CD14-positive monocyte (primary cell): ENCODE measurements around the gene DAB2IP. TPM values are rescaled to one million over a fixed set of nuclear protein-coding genes. Genes with fewer than 3 reads are reported as not detected.

ENCODE experiments used
- DNase-seq, 3 donors: peaks; one replicate each; pipeline ENCODE4 v3.0.0-alpha.2; 2011 to 2022
- H2AFZ ChIP-seq: 2 replicates; pipeline ENCODE4 v1.6.0; 2012; ENCODE audit warnings: mild to moderate bottlenecking, low read depth, low read length, inconsistent platforms; ENCODE audit not compliant: insufficient read depth, poor library complexity, severe bottlenecking
- H3K27ac ChIP-seq, 2 donors: 1 replicate in 1 of 2; 2 replicates in 1 of 2; pipeline ENCODE4 v1.5.1; 2012 to 2013; ENCODE audit warnings: low read length in 2 of 2, control low read depth in 1 of 2, inconsistent platforms in 1 of 2, low read depth in 1 of 2, mild to moderate bottlenecking in 1 of 2
- H3K27me3 ChIP-seq, 2 donors: one replicate each; pipeline versions ENCODE4 v1.6.0 to v1.6.1; 2011 to 2013; ENCODE audit warnings: low read length in 2 of 2; ENCODE audit not compliant: control insufficient read depth in 2 of 2, insufficient read depth in 2 of 2
- H3K36me3 ChIP-seq, 2 donors: replicated peaks in 1 of 2; 1 replicate in 1 of 2; 2 replicates in 1 of 2; pipeline versions ENCODE4 v1.5.1 to v1.6.1; 2012 to 2013; ENCODE audit warnings: low read length in 2 of 2, control low read depth in 1 of 2, inconsistent platforms in 1 of 2, mild to moderate bottlenecking in 1 of 2; ENCODE audit not compliant: insufficient read depth in 2 of 2, control insufficient read depth in 1 of 2
- H3K4me1 ChIP-seq, 2 donors: 1 replicate in 1 of 2; 2 replicates in 1 of 2; pipeline versions ENCODE4 v1.5.1 to v1.6.1; 2012 to 2013; ENCODE audit warnings: low read length in 2 of 2, control low read depth in 1 of 2, inconsistent platforms in 1 of 2, mild to moderate bottlenecking in 1 of 2, moderate library complexity in 1 of 2; ENCODE audit not compliant: insufficient read depth in 2 of 2, control insufficient read depth in 1 of 2
- H3K4me2 ChIP-seq: replicated peaks from 2 replicates; pipeline ENCODE3; 2012; ENCODE audit warnings: low read length, moderate library complexity, mild to moderate bottlenecking; ENCODE audit not compliant: poor library complexity, severe bottlenecking; ENCODE audit errors: extremely low read depth
- H3K4me3 ChIP-seq, 3 experiments: fragments of 200-600 bp in 1 of 3; sonication (generic) in 1 of 3; replicated peaks in 1 of 3; 1 replicate in 2 of 3; 2 replicates in 1 of 3; pipeline ENCODE4 v1.5.1; 2011 to 2013; ENCODE audit warnings: low read length in 3 of 3, mild to moderate bottlenecking in 3 of 3, control low read depth in 2 of 3, low read depth in 2 of 3, inconsistent platforms in 1 of 3, moderate library complexity in 1 of 3
- H3K79me2 ChIP-seq: 2 replicates; pipeline ENCODE4 v1.6.0; 2012; ENCODE audit warnings: mild to moderate bottlenecking, control low read depth, inconsistent platforms, low read length, moderate library complexity; ENCODE audit not compliant: insufficient read depth
- H3K9ac ChIP-seq: 2 replicates; pipeline ENCODE4 v1.6.0; 2017; ENCODE audit warnings: low read length, mild to moderate bottlenecking; ENCODE audit not compliant: insufficient read depth, poor library complexity, severe bottlenecking
- H3K9me3 ChIP-seq, 2 donors: replicated peaks in 1 of 2; 1 replicate in 1 of 2; 2 replicates in 1 of 2; pipeline versions ENCODE4 v1.5.1 to v1.6.1; 2012 to 2013; ENCODE audit warnings: low read length in 2 of 2, control low read depth in 1 of 2; ENCODE audit not compliant: control insufficient read depth in 1 of 2, insufficient read depth in 1 of 2
- H4K20me1 ChIP-seq: 2 replicates; pipeline ENCODE4 v1.6.0; 2012; ENCODE audit warnings: mild to moderate bottlenecking, low read length, control low read depth, moderate library complexity; ENCODE audit not compliant: insufficient read depth
- H3K27ac Mint-ChIP-seq, 7 donors: one replicate each; pipeline ENCODE4 v1.8.0; 2020; ENCODE audit warnings: mild to moderate bottlenecking in 7 of 7, mixed read lengths in 7 of 7, moderate library complexity in 6 of 7, inconsistent platforms in 2 of 7
- H3K27me3 Mint-ChIP-seq, 3 donors: one replicate each; pipeline ENCODE4 v1.8.0; 2021 to 2022; ENCODE audit warnings: low read depth in 3 of 3, mild to moderate bottlenecking in 3 of 3, mixed read lengths in 3 of 3, moderate library complexity in 3 of 3, inconsistent platforms in 1 of 3
- H3K36me3 Mint-ChIP-seq, 2 donors: one replicate each; pipeline ENCODE4 v1.8.0; 2020; ENCODE audit warnings: mixed read lengths in 2 of 2, inconsistent platforms in 1 of 2, mild to moderate bottlenecking in 1 of 2
- H3K4me1 Mint-ChIP-seq: one replicate; pipeline ENCODE4 v1.8.0; 2020; ENCODE audit warnings: mild to moderate bottlenecking, mixed read lengths
- H3K4me3 Mint-ChIP-seq, 2 donors: one replicate each; pipeline ENCODE4 v1.8.0; 2020; ENCODE audit warnings: mild to moderate bottlenecking in 2 of 2, mixed read lengths in 2 of 2, moderate library complexity in 1 of 2
- H3K9me3 Mint-ChIP-seq, 7 donors: one replicate each; pipeline ENCODE4 v1.8.0; 2020 to 2022; ENCODE audit warnings: mixed read lengths in 7 of 7, mild to moderate bottlenecking in 6 of 7, moderate library complexity in 6 of 7, inconsistent platforms in 2 of 7
- CTCF ChIP-seq: fragments of 200-600 bp; IDR thresholded peaks from one replicate; pipeline ENCODE4 v1.8.0; 2022; ENCODE audit warnings: antibody characterized with exemption, mild to moderate bottlenecking
- WGBS: methylation state at CpG from one replicate; pipeline ENCODE4 v1.1.5; 2013; ENCODE audit warnings: missing lambda C conversion rate; ENCODE audit not compliant: insufficient coverage; 5-methylcytosine and 5-hydroxymethylcytosine counted together
- intact Hi-C, 2 donors: fragments of 100-400 bp; cut with micrococcal nuclease; formaldehyde crosslinking; loops; one replicate each; pipeline versions ENCODE4 v1.15.0 to v1.15.1; 2023
- polyA plus RNA-seq, 3 donors: library from polyadenylated mRNA; depleted of rRNA in 1 of 3; unstranded in 2 of 3; stranded (reverse) in 1 of 3; fragments of 300-500 nt in 2 of 3; fragments of >200 nt in 1 of 3; fragmentation: Illumina TruSeq in 2 of 3; gene quantifications; 1 replicate in 2 of 3; 2 replicates in 1 of 3; pipeline ENCODE4 v1.2.3, GENCODE V29; 2012 to 2021

The DAB2IP gene
- polyA plus RNA-seq, 3 donors, result 0.13 TPM; not detected in 2

GRCh38 chr9:121656941-121657470 lies 5.6 kb downstream of the DAB2IP start:
- Histone ChIP-seq H2AFZ (no peak overlapping the region), H3K4me2 (no peak overlapping the region), H3K4me1 (peaks cover 0 to 1% of the 10 kb centered on the region in 2 donors), H3K27ac (no peak overlapping the region), H3K4me3 (no peak overlapping the region), H3K9ac (no peak overlapping the region), H4K20me1 (no peaks in the 10 kb centered on the region), H3K36me3 (no peaks in the 10 kb centered on the region), H3K79me2 (no peaks in the 10 kb centered on the region), H3K9me3 (peaks cover 0 to 8% of the 10 kb centered on the region in 2 donors), H3K27me3 (peaks cover 14 to 29% of the 10 kb centered on the region in 2 donors)
- H3K27me3 Mint-ChIP-seq, result peaks cover 34 to 53% (median 43%) of the 10 kb centered on the region in 3 donors
- WGBS, result 87% methylated on average over 4 of the region's 5 CpGs
- intact Hi-C loops, result no loop called here
- H3K4me3 Mint-ChIP-seq, result no peak overlapping the region
- no peak for TF ChIP-seq CTCF
- H3K4me1 Mint-ChIP-seq, result peaks cover 4% of the 10 kb centered on the region
- DNase-seq, result no peak
- peak overlapping the region in 1 of 7 donors; percentile 1 for H3K27ac Mint-ChIP-seq
- peaks cover 0 to 6% (median 1%) of the 10 kb centered on the region in 7 donors for H3K9me3 Mint-ChIP-seq
- H3K36me3 Mint-ChIP-seq, result peaks cover 0 to 3% of the 10 kb centered on the region in 2 donors

GRCh38 chr9:121658166-121658565 lies 6.7 kb downstream of the DAB2IP start:
- Histone ChIP-seq H2AFZ (no peak overlapping the region), H3K9me3 (no peaks in the 10 kb centered on the region), H3K27me3 (peaks cover 5 to 28% of the 10 kb centered on the region in 2 donors), H3K4me1 (no peaks in the 10 kb centered on the region), H4K20me1 (no peaks in the 10 kb centered on the region), H3K27ac (no peak overlapping the region), H3K36me3 (no peaks in the 10 kb centered on the region), H3K79me2 (no peaks in the 10 kb centered on the region), H3K4me3 (no peak overlapping the region), H3K4me2 (no peak overlapping the region), H3K9ac (no peak overlapping the region)
- Mint-ChIP-seq H3K27me3 (peaks cover 25 to 45% (median 39%) of the 10 kb centered on the region in 3 donors), H3K4me1 (no peaks in the 10 kb centered on the region), H3K4me3 (no peak overlapping the region), H3K36me3 (no peaks in the 10 kb centered on the region), H3K9me3 (no peaks in the 10 kb centered on the region), H3K27ac (no peak overlapping the region)
- intact Hi-C loops, result no loop called here
- 90% methylated on average over 4 of the region's 12 CpGs for WGBS
- no peak for TF ChIP-seq CTCF
- no peak for DNase-seq
